Smooth muscle cell (in vitro differentiated cells): ENCODE measurements around the gene TMEM178B. TPM values are rescaled to one million over a fixed set of nuclear protein-coding genes. Genes with fewer than 3 reads are reported as not detected.

Experiments
- DNase-seq: peaks from one replicate; lab custom pipeline; 2025; ENCODE audit not compliant: unreplicated experiment; lab: John Stamatoyannopoulos, UW
- H2AFZ ChIP-seq: fragments of 200-600 bp; sonication (generic); 2 replicates; pipeline ENCODE4 v1.6.0; 2016; ENCODE audit warnings: antibody characterized with exemption, low read depth, mild to moderate bottlenecking
- H3F3A ChIP-seq: fragments of 200-600 bp; sonication (generic); 2 replicates; pipeline ENCODE4 v1.6.0; 2017; ENCODE audit warnings: antibody characterized with exemption, low read depth
- H3K27ac ChIP-seq: fragments of 200-600 bp; sonication (generic); 2 replicates; pipeline ENCODE4 v1.5.1; 2016; ENCODE audit warnings: low read depth, mild to moderate bottlenecking
- H3K27me3 ChIP-seq: fragments of 200-600 bp; sonication (generic); 2 replicates; pipeline ENCODE4 v1.6.1; 2016; ENCODE audit warnings: low read depth, mild to moderate bottlenecking
- H3K36me3 ChIP-seq: fragments of 200-600 bp; sonication (generic); 2 replicates; pipeline ENCODE4 v1.5.1; 2016; ENCODE audit warnings: low read depth
- H3K4me1 ChIP-seq: fragments of 200-600 bp; sonication (generic); 2 replicates; pipeline ENCODE4 v1.5.1; 2016; ENCODE audit warnings: low read depth
- H3K4me2 ChIP-seq: fragments of 200-600 bp; sonication (generic); 2 replicates; pipeline ENCODE4 v1.6.0; 2016; ENCODE audit warnings: mild to moderate bottlenecking
- H3K4me3 ChIP-seq: fragments of 200-600 bp; sonication (generic); 2 replicates; pipeline ENCODE4 v1.5.1; 2016; ENCODE audit warnings: mild to moderate bottlenecking
- H3K79me2 ChIP-seq: fragments of 200-600 bp; sonication (generic); 2 replicates; pipeline ENCODE4 v1.6.0; 2016; ENCODE audit warnings: low read depth, mild to moderate bottlenecking
- H3K9ac ChIP-seq: fragments of 200-600 bp; sonication (generic); 2 replicates; pipeline ENCODE4 v1.6.0; 2016; ENCODE audit warnings: low read depth
- H3K9me3 ChIP-seq: fragments of 200-600 bp; sonication (generic); replicated peaks from 2 replicates; pipeline ENCODE4 v1.5.1; 2016; ENCODE audit warnings: low read depth
- H4K20me1 ChIP-seq: fragments of 200-600 bp; sonication (generic); 2 replicates; pipeline ENCODE4 v1.6.0; 2016; ENCODE audit warnings: low read depth
- CTCF ChIP-seq: fragments of 200-600 bp; sonication (generic); IDR thresholded peaks from 2 replicates; pipeline ENCODE4 v1.5.1; 2017; ENCODE audit warnings: borderline replicate concordance, mild to moderate bottlenecking, antibody characterized with exemption; ENCODE audit not compliant: insufficient read depth, poor library complexity, severe bottlenecking
- WGBS: methylation state at CpG from one replicate; pipeline ENCODE4 v1.1.7; 2016; ENCODE audit warnings: low lambda C conversion rate; 5-methylcytosine and 5-hydroxymethylcytosine counted together
- polyA plus RNA-seq: library from polyadenylated mRNA; unstranded; fragments of >200 nt; fragmentation: Nextera tagmentation; extraction: Ambion mirVana; gene quantifications from 2 replicates; pipeline ENCODE4 v1.2.1, GENCODE V29; 2016
- total RNA-seq: library from RNA; depleted of rRNA; stranded (reverse); fragments of >200 nt; gene quantifications from 2 replicates; pipeline ENCODE4 v1.2.3, GENCODE V29; 2014

The TMEM178B gene
- total and polyA plus RNA-seq, 2 experiments from 2014 or later, result 0.72 TPM; not detected in 1

- TF ChIP-seq CTCF, result no peak
- DNase-seq, result no peak
- WGBS, result 80% methylated on average over 4 of the region's 4 CpGs
These were observed 319.2 kb downstream of the TMEM178B start for GRCh38 chr7:141393056-141393455.

GRCh38 chr7:141397236-141398163 is 323.6 kb downstream of the TMEM178B start:
- DNase-seq, result no peak
- H3K27me3 ChIP-seq, result no peaks in the 10 kb centered on the region

More at GRCh38 chr7:141393056-141393455, 319.2 kb downstream of the TMEM178B start:
- no peaks in the 10 kb centered on the region for H3K4me1 ChIP-seq
- no peaks in the 10 kb centered on the region for H3K9me3 ChIP-seq
- no peaks in the 10 kb centered on the region for H3K79me2 ChIP-seq
- H3K27me3 ChIP-seq, result no peaks in the 10 kb centered on the region
- no peak overlapping the region for H2AFZ ChIP-seq
- H3K27ac ChIP-seq, result no peak overlapping the region
- no peak overlapping the region for H3K9ac ChIP-seq
- no peaks in the 10 kb centered on the region for H3F3A ChIP-seq
- H3K4me3 ChIP-seq, result no peak overlapping the region
- H4K20me1 ChIP-seq, result no peaks in the 10 kb centered on the region
- no peaks in the 10 kb centered on the region for H3K36me3 ChIP-seq
- no peak overlapping the region for H3K4me2 ChIP-seq

GRCh38 chr7:141400356-141400755 is 326.5 kb downstream of the TMEM178B start:
- H3K27ac ChIP-seq, result no peak overlapping the region
- 77% methylated on average over 2 of the region's 2 CpGs for WGBS
- DNase-seq, result no peak
- H3K4me1 ChIP-seq, result peaks cover 6% of the 10 kb centered on the region
- H3F3A ChIP-seq, result no peaks in the 10 kb centered on the region
- TF ChIP-seq CTCF, result no peak
- H3K4me2 ChIP-seq, result no peak overlapping the region
- no peak overlapping the region for H3K4me3 ChIP-seq
- H3K9ac ChIP-seq, result no peak overlapping the region
- H3K36me3 ChIP-seq, result no peaks in the 10 kb centered on the region
- H3K79me2 ChIP-seq, result no peaks in the 10 kb centered on the region
- no peaks in the 10 kb centered on the region for H3K27me3 ChIP-seq
- no peaks in the 10 kb centered on the region for H3K9me3 ChIP-seq
- H2AFZ ChIP-seq, result no peak overlapping the region
- H4K20me1 ChIP-seq, result no peaks in the 10 kb centered on the region

More at GRCh38 chr7:141397236-141398163, 323.6 kb downstream of the TMEM178B start:
- no peaks in the 10 kb centered on the region for H3K79me2 ChIP-seq
- no peak overlapping the region for H2AFZ ChIP-seq
- H3K9me3 ChIP-seq, result no peaks in the 10 kb centered on the region
- H3K9ac ChIP-seq, result no peak overlapping the region
- H4K20me1 ChIP-seq, result no peaks in the 10 kb centered on the region
- H3K4me2 ChIP-seq, result no peak overlapping the region
- no peak overlapping the region for H3K4me3 ChIP-seq
- 91% methylated on average over 7 of the region's 7 CpGs for WGBS
- TF ChIP-seq CTCF, result no peak
- H3F3A ChIP-seq, result no peaks in the 10 kb centered on the region
- no peak overlapping the region for H3K27ac ChIP-seq
- H3K4me1 ChIP-seq, result no peaks in the 10 kb centered on the region
- no peaks in the 10 kb centered on the region for H3K36me3 ChIP-seq
